ENCODE results near the gene STK16.

Gene STK16

DNA sequence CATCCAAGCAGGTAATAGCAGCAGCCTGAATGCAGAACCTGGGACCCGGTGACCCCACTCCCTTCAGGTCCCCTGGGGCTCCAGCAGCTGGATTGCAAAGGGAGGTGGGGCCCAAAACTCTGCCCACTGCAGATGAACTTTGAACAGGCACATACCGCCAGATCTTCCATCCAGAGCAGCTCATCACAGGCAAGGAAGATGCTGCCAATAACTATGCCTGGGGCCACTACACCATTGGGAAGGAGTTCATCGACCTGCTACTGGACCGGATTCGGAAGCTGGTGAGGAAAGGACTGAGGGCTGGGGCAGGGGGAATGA, 24.7 kb downstream of the STK16 start:
- H3K36me3 ChIP-seq (ENCODE audit: insufficient read depth): no peaks in the 10 kb centered on the region
- no peak overlapping the region for H3K27ac ChIP-seq
- H3K4me3 ChIP-seq (IDR thresholded peaks at IDR 0.05; ENCODE audit: insufficient read depth, low read depth, low read length): no peak overlapping the region
- TF ChIP-seq, protein P1, sequence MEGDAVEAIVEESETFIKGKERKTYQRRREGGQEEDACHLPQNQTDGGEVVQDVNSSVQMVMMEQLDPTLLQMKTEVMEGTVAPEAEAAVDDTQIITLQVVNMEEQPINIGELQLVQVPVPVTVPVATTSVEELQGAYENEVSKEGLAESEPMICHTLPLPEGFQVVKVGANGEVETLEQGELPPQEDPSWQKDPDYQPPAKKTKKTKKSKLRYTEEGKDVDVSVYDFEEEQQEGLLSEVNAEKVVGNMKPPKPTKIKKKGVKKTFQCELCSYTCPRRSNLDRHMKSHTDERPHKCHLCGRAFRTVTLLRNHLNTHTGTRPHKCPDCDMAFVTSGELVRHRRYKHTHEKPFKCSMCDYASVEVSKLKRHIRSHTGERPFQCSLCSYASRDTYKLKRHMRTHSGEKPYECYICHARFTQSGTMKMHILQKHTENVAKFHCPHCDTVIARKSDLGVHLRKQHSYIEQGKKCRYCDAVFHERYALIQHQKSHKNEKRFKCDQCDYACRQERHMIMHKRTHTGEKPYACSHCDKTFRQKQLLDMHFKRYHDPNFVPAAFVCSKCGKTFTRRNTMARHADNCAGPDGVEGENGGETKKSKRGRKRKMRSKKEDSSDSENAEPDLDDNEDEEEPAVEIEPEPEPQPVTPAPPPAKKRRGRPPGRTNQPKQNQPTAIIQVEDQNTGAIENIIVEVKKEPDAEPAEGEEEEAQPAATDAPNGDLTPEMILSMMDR (conservative IDR thresholded peaks at IDR 0.05; ENCODE audit: low read depth, low read length): no peak
- no peaks in the 10 kb centered on the region for H3K79me2 ChIP-seq (ENCODE audit: insufficient read depth, low read depth)
- H3K4me1 ChIP-seq (ENCODE audit: low read depth, poor library complexity, severe bottlenecking): no peaks in the 10 kb centered on the region
- no peaks in the 10 kb centered on the region for H3K27me3 ChIP-seq (ENCODE audit: insufficient read depth, low read depth)
- no peak overlapping the region for H2AFZ ChIP-seq (ENCODE audit: low read depth)
- no peak overlapping the region for H3K9ac ChIP-seq
- H3K4me2 ChIP-seq: no peak overlapping the region
- H4K20me1 ChIP-seq (ENCODE audit: insufficient read depth): no peaks in the 10 kb centered on the region

DNA sequence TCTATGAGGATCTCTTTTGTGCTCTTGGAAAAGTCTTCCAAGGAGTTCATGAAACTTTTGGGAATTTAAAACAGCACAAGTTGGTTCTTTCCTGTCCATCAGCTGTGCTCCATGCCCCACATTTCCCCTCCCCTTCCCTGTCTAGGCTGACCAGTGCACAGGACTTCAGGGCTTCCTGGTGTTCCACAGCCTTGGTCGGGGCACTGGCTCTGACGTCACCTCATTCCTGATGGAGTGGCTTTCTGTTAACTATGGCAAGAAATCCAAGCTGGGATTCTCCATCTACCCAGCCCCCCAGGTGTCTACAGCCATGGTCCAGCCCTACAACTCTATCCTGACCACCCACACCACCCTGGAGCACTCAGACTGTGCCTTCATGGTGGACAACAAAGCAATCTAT, 25.7 kb downstream of the STK16 start:
- Histone ChIP-seq H3K27me3 (ENCODE audit: insufficient read depth, low read depth) (no peaks in the 10 kb centered on the region), H3K27ac (no peak overlapping the region), H4K20me1 (ENCODE audit: insufficient read depth) (no peaks in the 10 kb centered on the region), H3K4me3 (IDR thresholded peaks at IDR 0.05; ENCODE audit: insufficient read depth, low read depth, low read length) (no peak overlapping the region), H3K4me2 (no peak overlapping the region), H3K36me3 (ENCODE audit: insufficient read depth) (no peaks in the 10 kb centered on the region), H3K79me2 (ENCODE audit: insufficient read depth, low read depth) (no peaks in the 10 kb centered on the region), H2AFZ (ENCODE audit: low read depth) (no peak overlapping the region), H3K9ac (no peak overlapping the region), H3K4me1 (ENCODE audit: low read depth, poor library complexity, severe bottlenecking) (no peaks in the 10 kb centered on the region)
- TF ChIP-seq, protein P1 (conservative IDR thresholded peaks at IDR 0.05; ENCODE audit: low read depth, low read length): no peak

DNA sequence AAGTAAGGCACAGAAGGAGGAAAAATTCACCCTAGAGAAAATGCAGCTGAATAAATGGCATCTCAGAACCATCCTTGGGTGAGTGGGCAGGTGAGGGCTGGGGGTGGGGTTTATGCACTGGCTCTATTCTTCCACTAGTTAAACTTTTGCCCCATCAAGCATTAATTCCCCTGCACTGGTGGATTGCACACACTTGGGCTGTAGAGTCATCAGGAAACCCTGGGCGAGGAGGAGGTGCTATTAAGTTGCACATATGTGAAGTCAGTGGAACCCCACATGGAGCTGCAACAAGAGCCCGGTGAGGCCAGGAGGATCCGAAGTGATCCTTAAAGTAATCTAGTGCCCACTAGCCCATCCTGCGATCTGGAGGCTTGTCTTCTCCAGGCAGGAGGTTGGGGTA, 27.1 kb downstream of the STK16 start:
- Histone ChIP-seq H3K4me3 (IDR thresholded peaks at IDR 0.05; ENCODE audit: insufficient read depth, low read depth, low read length) (no peak overlapping the region), H3K79me2 (ENCODE audit: insufficient read depth, low read depth) (no peaks in the 10 kb centered on the region), H4K20me1 (ENCODE audit: insufficient read depth) (no peaks in the 10 kb centered on the region), H3K4me1 (ENCODE audit: low read depth, poor library complexity, severe bottlenecking) (peaks cover 6% of the 10 kb centered on the region), H3K4me2 (no peak overlapping the region), H2AFZ (ENCODE audit: low read depth) (no peak overlapping the region), H3K36me3 (ENCODE audit: insufficient read depth) (no peaks in the 10 kb centered on the region), H3K27me3 (ENCODE audit: insufficient read depth, low read depth) (no peaks in the 10 kb centered on the region), H3K27ac (no peak overlapping the region), H3K9ac (no peak overlapping the region)
- TF ChIP-seq, protein P1 (conservative IDR thresholded peaks at IDR 0.05; ENCODE audit: low read depth, low read length): no peak

DNA sequence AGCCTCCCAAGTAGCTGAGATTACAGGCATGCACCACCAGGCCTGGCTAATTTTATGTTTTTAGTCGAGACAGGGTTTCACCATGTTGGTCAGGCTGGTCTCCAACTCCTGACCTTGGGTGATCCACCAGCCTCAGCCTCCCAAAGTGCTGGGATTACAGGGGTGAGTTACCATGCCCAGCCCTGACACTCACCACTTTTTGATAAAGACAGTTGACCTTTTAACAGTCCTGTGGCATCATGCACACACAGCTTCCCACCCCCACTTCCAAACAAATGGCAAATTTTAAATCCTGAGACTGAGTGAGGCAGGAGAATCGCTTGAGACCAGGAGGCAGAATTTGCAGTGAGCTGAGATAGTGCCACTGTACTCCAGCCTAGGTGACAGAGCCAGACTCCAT, 27.7 kb downstream of the STK16 start:
- no peak overlapping the region for H3K9ac ChIP-seq
- H3K79me2 ChIP-seq (ENCODE audit: insufficient read depth, low read depth): no peaks in the 10 kb centered on the region
- no peaks in the 10 kb centered on the region for H3K27me3 ChIP-seq (ENCODE audit: insufficient read depth, low read depth)
- TF ChIP-seq, protein P1 (conservative IDR thresholded peaks at IDR 0.05; ENCODE audit: low read depth, low read length): no peak
- H3K4me3 ChIP-seq (IDR thresholded peaks at IDR 0.05; ENCODE audit: insufficient read depth, low read depth, low read length): no peak overlapping the region
- H4K20me1 ChIP-seq (ENCODE audit: insufficient read depth): no peaks in the 10 kb centered on the region
- no peaks in the 10 kb centered on the region for H3K36me3 ChIP-seq (ENCODE audit: insufficient read depth)
- H3K4me2 ChIP-seq: no peak overlapping the region
- no peak overlapping the region for H2AFZ ChIP-seq (ENCODE audit: low read depth)
- no peak overlapping the region for H3K27ac ChIP-seq
- H3K4me1 ChIP-seq (ENCODE audit: low read depth, poor library complexity, severe bottlenecking): peaks cover 12% of the 10 kb centered on the region

DNA sequence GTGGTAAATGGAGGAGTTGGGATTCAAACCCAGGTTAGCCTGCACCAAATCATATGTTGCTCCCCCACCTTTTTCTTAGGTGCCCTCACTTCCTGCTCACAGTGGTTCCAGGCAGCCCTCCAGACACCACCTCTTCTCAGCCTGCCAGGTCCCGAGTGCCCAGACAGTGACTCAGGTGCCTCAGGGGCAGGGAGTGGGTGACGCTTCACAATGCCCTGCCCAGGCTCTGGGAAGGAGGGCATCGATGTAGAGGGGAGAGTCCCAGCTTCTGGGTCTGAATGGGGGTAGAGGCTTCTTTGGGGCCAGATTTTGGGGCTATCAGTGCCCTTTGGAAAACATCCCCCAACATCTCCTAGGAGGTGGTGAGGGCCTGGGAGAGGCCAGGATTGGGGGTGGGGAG, 28.7 kb downstream of the STK16 start:
- H3K4me3 ChIP-seq (IDR thresholded peaks at IDR 0.05; ENCODE audit: insufficient read depth, low read depth, low read length): no peak overlapping the region
- H3K27ac ChIP-seq: no peak overlapping the region
- no peaks in the 10 kb centered on the region for H3K27me3 ChIP-seq (ENCODE audit: insufficient read depth, low read depth)
- H2AFZ ChIP-seq (ENCODE audit: low read depth): no peak overlapping the region
- H3K79me2 ChIP-seq (ENCODE audit: insufficient read depth, low read depth): no peaks in the 10 kb centered on the region
- TF ChIP-seq, protein P1 (conservative IDR thresholded peaks at IDR 0.05; ENCODE audit: low read depth, low read length): no peak
- H3K4me2 ChIP-seq: no peak overlapping the region
- H3K36me3 ChIP-seq (ENCODE audit: insufficient read depth): no peaks in the 10 kb centered on the region
- H3K9ac ChIP-seq: no peak overlapping the region
- H3K4me1 ChIP-seq (ENCODE audit: low read depth, poor library complexity, severe bottlenecking): peaks cover 21% of the 10 kb centered on the region
- no peaks in the 10 kb centered on the region for H4K20me1 ChIP-seq (ENCODE audit: insufficient read depth)
